HUES48 (cell line): Measurements from ENCODE around the gene MKRN2.
"Not testable (repeated sequence)": the region's sequence is repeated elsewhere in the genome, so short reads cannot be mapped to it uniquely, and the experiment has no call there.

Experiments
- H3K27ac ChIP-seq: one replicate; pipeline ENCODE4 v1.7.0; 2013; ENCODE audit warnings: low read depth, low read length, inconsistent platforms
- H3K27me3 ChIP-seq: 2 replicates; pipeline ENCODE4 v1.6.1; 2013; ENCODE audit warnings: mild to moderate bottlenecking, low read length; ENCODE audit not compliant: control insufficient read depth, insufficient read depth
- H3K36me3 ChIP-seq: 2 replicates; pipeline ENCODE4 v1.6.1; 2013; ENCODE audit warnings: low read length; ENCODE audit not compliant: control insufficient read depth, insufficient read depth
- H3K4me1 ChIP-seq: 2 replicates; pipeline ENCODE4 v1.6.1; 2013; ENCODE audit warnings: mild to moderate bottlenecking, low read length; ENCODE audit not compliant: control insufficient read depth, insufficient read depth
- H3K4me3 ChIP-seq: 2 replicates; pipeline ENCODE4 v1.5.1; 2013; ENCODE audit warnings: mild to moderate bottlenecking, low read depth, low read length
- H3K9ac ChIP-seq: 2 replicates; pipeline ENCODE4 v1.6.1; 2013; ENCODE audit warnings: mild to moderate bottlenecking, low read depth, low read length, moderate library complexity
- H3K9me3 ChIP-seq: 2 replicates; pipeline ENCODE4 v1.6.1; 2013; ENCODE audit warnings: low read length; ENCODE audit not compliant: control insufficient read depth, insufficient read depth

MKRN2 gene

GRCh38 chr3:12630292-12630691 is 73.4 kb downstream of the MKRN2 start:
- Histone ChIP-seq H3K4me1 (no peaks in the 10 kb centered on the region), H3K27me3 (no peaks in the 10 kb centered on the region), H3K4me3 (no peak overlapping the region), H3K9ac (no peak overlapping the region), H3K9me3 (no peaks in the 10 kb centered on the region), H3K27ac (no peak overlapping the region), H3K36me3 (no peaks in the 10 kb centered on the region)

- H3K27ac ChIP-seq, H3K36me3 ChIP-seq, H3K9me3 ChIP-seq, H3K9ac ChIP-seq, H3K4me3 ChIP-seq, H3K27me3 ChIP-seq, H3K4me1 ChIP-seq: not testable (repeated sequence)
Measured at GRCh38 chr3:12630843-12631242, 74.0 kb downstream of the MKRN2 start.

- Histone ChIP-seq H3K4me3 (no peak overlapping the region), H3K27ac (no peak overlapping the region), H3K36me3 (no peaks in the 10 kb centered on the region), H3K27me3 (no peaks in the 10 kb centered on the region), H3K9me3 (no peaks in the 10 kb centered on the region), H3K9ac (no peak overlapping the region), H3K4me1 (peaks cover 5% of the 10 kb centered on the region; the same call in 1 of the 2 replicates)
Measured at GRCh38 chr3:12632523-12632922, 75.6 kb downstream of the MKRN2 start.

- no peak overlapping the region for H3K27ac ChIP-seq
- H3K9ac ChIP-seq: no peak overlapping the region
Measured at GRCh38 chr3:12633108-12633507, 76.2 kb downstream of the MKRN2 start.

More at GRCh38 chr3:12633108-12633507, 76.2 kb downstream of the MKRN2 start:
- Histone ChIP-seq H3K4me3 (no peak overlapping the region), H3K9me3 (no peaks in the 10 kb centered on the region), H3K4me1 (peaks cover 10% of the 10 kb centered on the region), H3K27me3 (no peaks in the 10 kb centered on the region), H3K36me3 (no peaks in the 10 kb centered on the region)
